Sigmoid colon (tissue), 7 donors: ENCODE measurements around the gene NMT1. TPM values are rescaled to one million over a fixed set of nuclear protein-coding genes. Genes with fewer than 3 reads are reported as not detected.

Source experiments
- DNase-seq: peaks from one replicate; pipeline ENCODE4 v3.0.0-alpha.2; 2019
- H3K27ac ChIP-seq, 4 donors: fragments of 200-600 bp; sonication (generic); one replicate each; pipeline ENCODE4 v1.5.1; 2016 to 2019; ENCODE audit warnings: mild to moderate bottlenecking in 1 of 4
- H3K27me3 ChIP-seq, 3 donors: fragments of 200-600 bp; sonication (generic); one replicate each; pipeline ENCODE4 v1.5.1; 2019; ENCODE audit warnings: mild to moderate bottlenecking in 1 of 3
- H3K36me3 ChIP-seq, 4 donors: fragments of 200-600 bp; sonication (generic); one replicate each; pipeline ENCODE4 v1.5.1; 2016 to 2019
- H3K4me1 ChIP-seq, 4 donors: fragments of 200-600 bp; sonication (generic); one replicate each; pipeline ENCODE4 v1.5.1; 2017 to 2019
- H3K4me3 ChIP-seq, 4 donors: fragments of 200-600 bp; sonication (generic); one replicate each; pipeline ENCODE4 v1.5.1; 2017 to 2019; ENCODE audit warnings: mild to moderate bottlenecking in 2 of 4, moderate library complexity in 1 of 4
- H3K9me3 ChIP-seq, 4 donors: fragments of 200-600 bp in 3 of 4; sonication (generic) in 3 of 4; one replicate each; pipeline versions ENCODE4 v1.5.1 to v1.6.1; 2013 to 2019
- CTCF ChIP-seq, 4 experiments: fragments of 450-650 bp in 3 of 4; fragments of 200-600 bp in 1 of 4; IDR thresholded peaks; one replicate each; pipeline ENCODE4 v1.5.1; 2016 to 2019; ENCODE audit warnings: antibody characterized with exemption in 4 of 4, mild to moderate bottlenecking in 3 of 4, moderate library complexity in 2 of 4
- EP300 ChIP-seq, 4 donors: sonication (generic); formaldehyde crosslinking; IDR thresholded peaks; one replicate each; pipeline ENCODE4 v1.6.1; 2017; ENCODE audit warnings: antibody characterized with exemption in 4 of 4
- POLR2A ChIP-seq, 2 donors: fragments of 450-650 bp; IDR thresholded peaks; one replicate each; pipeline ENCODE4 v1.6.1; 2016; ENCODE audit warnings: antibody characterized with exemption in 2 of 2, mild to moderate bottlenecking in 2 of 2, moderate library complexity in 2 of 2
- POLR2AphosphoS5 ChIP-seq, 4 donors: sonication (generic); formaldehyde crosslinking; IDR thresholded peaks; one replicate each; pipeline ENCODE4 v1.6.1; 2017; ENCODE audit warnings: antibody characterized with exemption in 4 of 4
- WGBS, 2 donors: extraction: QIAGEN DNeasy Blood & Tissue Kit; methylation state at CpG; one replicate each; pipeline ENCODE4 v1.1.7; 2013; 5-methylcytosine and 5-hydroxymethylcytosine counted together
- intact Hi-C: fragments of 100-400 bp; cut with DNase I; formaldehyde crosslinking; loops from one replicate; pipeline ENCODE4 v1.15.1; 2023
- polyA plus RNA-seq, 3 donors: library from polyadenylated mRNA; stranded (reverse); fragments of 200-250 nt; gene quantifications; one replicate each; pipeline ENCODE4 v1.2.3, GENCODE V29; 2013
- total RNA-seq, 4 donors: library from RNA; depleted of rRNA; stranded (reverse); fragments of >200 nt; gene quantifications; one replicate each; pipeline ENCODE4 v1.1.0, GENCODE V29; 2016
- donor health status: healthy with polysubstance abuse.
- donor health status: Bipolar disorder and iron deficiency.
- donor health status: healthy.

The NMT1 gene
- total and polyA plus RNA-seq, 7 donors, result 13.2 to 59.2 (median 41.0) TPM

GRCh38 chr17:45043813-45044540, 17.1 kb upstream of the NMT1 start:
- Histone ChIP-seq H3K27me3 (no peaks in the 10 kb centered on the region), H3K36me3 (no peaks in the 10 kb centered on the region), H3K27ac (peak overlapping the region; percentile 41 to 59 (median 48)), H3K4me1 (peaks cover 0 to 54% (median 29%) of the 10 kb centered on the region in 4 donors), H3K9me3 (no peaks in the 10 kb centered on the region), H3K4me3 (no peak overlapping the region)
- intact Hi-C loops, result loop anchor here (2.0 kb wide), 1 partner anchor 21 kb away; no protein-coding TSS in a partner anchor
- WGBS, 2 donors, result 88 to 89% methylated on average over 18 of the region's 18 CpGs
- TF ChIP-seq CTCF (IDR thresholded peaks at IDR 0.05) (no peak), POLR2A (IDR thresholded peaks at IDR 0.05) (no peak), POLR2AphosphoS5 (IDR thresholded peaks at IDR 0.05) (no peak), EP300 (IDR thresholded peaks at IDR 0.05) (no peak)
- no peak for DNase-seq

- peaks cover 0 to 54% (median 34%) of the 10 kb centered on the region in 4 donors for H3K4me1 ChIP-seq
- TF ChIP-seq CTCF (IDR thresholded peaks at IDR 0.05) (no peak), POLR2A (IDR thresholded peaks at IDR 0.05) (no peak)
- DNase-seq, result no peak
- no peak overlapping the region for H3K4me3 ChIP-seq
- H3K27me3 ChIP-seq, result no peaks in the 10 kb centered on the region
- 91 to 94% methylated on average over 9 of the region's 9 CpGs for WGBS, 2 donors
- intact Hi-C loops, result no loop called here
- H3K9me3 ChIP-seq, result no peaks in the 10 kb centered on the region
- no peak overlapping the region for H3K27ac ChIP-seq
- H3K36me3 ChIP-seq, result no peaks in the 10 kb centered on the region
Observed at GRCh38 chr17:45046537-45047125, 14.5 kb upstream of the NMT1 start.

GRCh38 chr17:45048795-45049563, 12.1 kb upstream of the NMT1 start:
- no peak for DNase-seq
- Histone ChIP-seq H3K9me3 (no peaks in the 10 kb centered on the region), H3K27ac (peak overlapping the region in 3 of 4 donors; percentile 88 to 93 (median 91)), H3K4me1 (peaks cover 0 to 40% (median 21%) of the 10 kb centered on the region in 4 donors), H3K27me3 (no peaks in the 10 kb centered on the region), H3K36me3 (no peaks in the 10 kb centered on the region), H3K4me3 (no peak overlapping the region)
- TF ChIP-seq CTCF (IDR thresholded peaks at IDR 0.05) (peak in 1 of 4 experiments; percentile 14), EP300 (IDR thresholded peaks at IDR 0.05) (no peak)
- WGBS, 2 donors, result 91 to 94% methylated on average over 8 of the region's 8 CpGs
- intact Hi-C loops, result no loop called here

GRCh38 chr17:45050481-45051059, 10.5 kb upstream of the NMT1 start:
- Histone ChIP-seq H3K4me3 (peak overlapping the region; percentile 45 to 59 (median 54)), H3K9me3 (no peaks in the 10 kb centered on the region), H3K4me1 (peaks cover 0 to 30% (median 17%) of the 10 kb centered on the region in 4 donors), H3K27ac (peak overlapping the region; percentile 88 to 95 (median 92)), H3K27me3 (no peaks in the 10 kb centered on the region), H3K36me3 (no peaks in the 10 kb centered on the region)
- intact Hi-C loops, result loop anchor here (5.0 kb wide), 2 partner anchors 42 to 83 kb away; partner anchors contain the start of gene C1QL1
- WGBS, 2 donors, result 2 to 4% methylated on average over 14 of the region's 14 CpGs
- DNase-seq, result no peak
- no peak for TF ChIP-seq POLR2A (IDR thresholded peaks at IDR 0.05)
- no peak for TF ChIP-seq POLR2AphosphoS5 (IDR thresholded peaks at IDR 0.05)
- no peak for TF ChIP-seq CTCF (IDR thresholded peaks at IDR 0.05)
- TF ChIP-seq EP300 (IDR thresholded peaks at IDR 0.05), result no peak
